GM08714 (cell line): ENCODE measurements around the gene NBEA.
"Not testable (repeated sequence)": the region's sequence is repeated elsewhere in the genome, so short reads cannot be mapped to it uniquely, and the experiment has no call there.

Experiments
- H3K4me3 ChIP-seq: fragments of 200-500 bp; sonication (Bioruptor generic); 2 replicates; pipeline ENCODE4 v1.5.1; 2014; ENCODE audit warnings: mild to moderate bottlenecking, low read length, inconsistent platforms
- ZNF274 ChIP-seq: IDR thresholded peaks from 2 replicates; pipeline ENCODE4 v1.6.1; 2012; ENCODE audit warnings: mild to moderate bottlenecking, low read depth, low read length

The NBEA gene

DNA sequence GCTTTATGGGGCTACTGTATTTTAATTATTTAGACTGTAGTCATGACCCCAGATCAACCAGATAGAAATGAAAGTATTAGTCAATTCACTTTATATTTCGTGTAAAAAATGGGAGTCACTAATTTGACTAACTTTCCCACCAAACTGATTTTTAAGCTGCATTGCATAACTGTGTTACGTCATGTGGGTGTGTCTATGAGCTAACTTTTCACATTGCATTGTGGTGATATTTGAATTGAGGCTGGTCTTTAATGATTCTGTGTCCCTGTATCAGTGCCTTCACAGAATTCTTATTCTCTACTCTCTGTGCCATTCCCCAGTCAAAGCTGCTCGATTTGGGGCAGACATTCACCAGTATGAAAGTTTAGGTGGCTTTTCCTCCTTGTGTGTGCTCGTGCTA, 707.1 kb downstream of the NBEA start:
- no peak for TF ChIP-seq ZNF274
- H3K4me3 ChIP-seq, result no peak overlapping the region

GRCh38 chr13:35659796-35660195, 717.7 kb downstream of the NBEA start:
- TF ChIP-seq ZNF274, result no peak
- H3K4me3 ChIP-seq, result no peak overlapping the region

- no peak overlapping the region for H3K4me3 ChIP-seq
- TF ChIP-seq ZNF274, result no peak
Measured at GRCh38 chr13:35664747-35665146, 722.7 kb downstream of the NBEA start.

DNA sequence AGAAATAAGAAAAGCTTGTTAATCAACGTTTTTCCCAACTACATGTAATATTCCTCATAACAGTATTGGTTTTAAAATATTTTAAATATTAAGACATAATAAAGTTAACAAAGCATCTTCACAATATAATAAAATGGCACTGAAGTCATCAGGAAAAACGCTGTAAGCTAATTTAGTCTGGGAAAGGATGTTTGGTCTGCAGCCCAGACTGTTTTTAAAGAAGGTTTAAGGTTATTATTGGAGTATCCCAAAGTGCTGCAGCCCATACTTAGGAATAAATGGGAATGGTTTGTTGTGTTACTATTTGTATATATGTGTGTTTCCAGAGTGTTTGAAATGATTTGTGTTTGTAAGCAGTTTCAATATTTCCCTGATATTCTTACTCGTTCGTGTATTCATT, 727.3 kb downstream of the NBEA start:
- no peak overlapping the region for H3K4me3 ChIP-seq
- TF ChIP-seq ZNF274, result no peak

- H3K4me3 ChIP-seq, result no peak overlapping the region
- TF ChIP-seq ZNF274, result no peak
Measured at GRCh38 chr13:35672611-35673010, 730.5 kb downstream of the NBEA start.

GRCh38 chr13:35675651-35676050, 733.6 kb downstream of the NBEA start:
- no peak for TF ChIP-seq ZNF274
- no peak overlapping the region for H3K4me3 ChIP-seq

GRCh38 chr13:35677863-35678262, 735.8 kb downstream of the NBEA start:
- not testable (repeated sequence) for H3K4me3 ChIP-seq

- no peak for TF ChIP-seq ZNF274
- no peak overlapping the region for H3K4me3 ChIP-seq
Measured at GRCh38 chr13:35681685-35682084, 739.6 kb downstream of the NBEA start.

DNA sequence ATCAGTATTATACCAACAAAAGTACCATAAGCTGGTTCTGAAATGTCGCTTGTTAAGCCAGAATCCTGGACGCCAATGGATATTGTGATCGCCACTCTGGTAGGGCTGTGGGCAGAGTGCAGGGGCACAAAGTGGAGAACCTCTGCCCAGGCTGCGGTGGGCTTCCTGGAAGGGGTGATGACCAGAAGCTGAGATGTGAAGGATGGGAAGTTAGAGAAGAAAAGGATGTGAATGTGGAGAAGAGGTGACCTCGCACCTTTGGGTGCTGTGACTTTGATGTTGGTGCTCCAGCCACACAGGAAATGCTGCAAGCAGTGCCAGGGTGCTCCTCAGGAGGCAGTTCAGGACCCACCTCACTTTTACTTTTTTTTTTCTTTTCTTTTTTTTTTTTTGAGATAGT, 742.4 kb downstream of the NBEA start:
- TF ChIP-seq ZNF274, result no peak
- H3K4me3 ChIP-seq, result no peak overlapping the region

- TF ChIP-seq ZNF274, result no peak
- H3K4me3 ChIP-seq, result no peak overlapping the region
Measured at GRCh38 chr13:35687336-35687735, 745.3 kb downstream of the NBEA start.

GRCh38 chr13:35690581-35691207, 748.6 kb downstream of the NBEA start:
- no peak overlapping the region for H3K4me3 ChIP-seq
- no peak for TF ChIP-seq ZNF274

DNA sequence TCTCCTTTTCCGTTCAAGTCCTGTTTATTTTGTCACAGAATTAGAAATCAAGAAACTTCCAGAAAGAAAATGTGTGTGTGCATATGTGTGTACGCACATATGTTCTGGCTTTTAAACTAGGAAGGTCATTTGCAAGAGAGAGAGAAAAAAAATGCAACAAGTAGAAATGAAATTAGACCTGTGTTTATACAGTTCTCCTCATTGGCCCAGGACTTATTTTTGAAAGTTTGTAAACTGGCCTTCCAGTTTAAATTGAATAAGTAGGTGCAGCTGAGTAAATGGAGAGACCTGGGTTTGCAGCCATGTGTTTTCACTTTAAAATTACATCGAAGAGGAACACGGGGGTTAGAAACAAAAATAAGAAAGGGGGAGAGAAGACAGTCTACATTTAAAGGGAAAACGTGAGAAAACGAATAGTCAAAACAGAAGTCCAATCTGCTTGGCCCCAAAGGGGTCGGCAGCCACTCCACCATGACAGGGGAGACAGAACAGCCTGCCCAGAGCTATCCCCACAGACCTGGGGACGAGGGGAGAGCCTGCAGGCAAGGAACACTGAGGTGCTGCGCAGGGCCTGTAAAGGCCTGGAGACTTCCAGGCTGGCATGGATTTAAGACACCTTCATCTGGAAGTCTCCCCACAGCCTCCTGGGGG, 751.2 kb downstream of the NBEA start:
- TF ChIP-seq ZNF274, result no peak
- H3K4me3 ChIP-seq, result no peak overlapping the region

DNA sequence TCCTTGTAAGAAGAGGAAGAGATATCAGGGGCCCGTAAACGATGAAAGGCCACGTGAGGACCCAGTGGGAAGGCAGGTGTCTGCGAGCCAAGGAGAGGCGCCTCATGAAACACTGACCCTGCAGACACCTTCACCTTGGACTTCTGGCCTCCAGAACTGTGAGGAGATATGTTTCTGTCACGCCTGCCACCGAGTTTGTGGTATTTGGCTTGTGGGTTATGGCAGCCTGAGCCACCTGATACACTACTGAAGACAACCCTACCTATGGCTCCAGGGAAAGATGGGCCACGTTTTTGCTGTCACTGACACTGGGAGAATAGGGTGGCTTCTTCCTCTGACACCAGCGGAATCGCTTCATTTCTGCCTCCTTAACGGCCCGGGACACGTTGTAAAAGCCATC, 752.0 kb downstream of the NBEA start:
- TF ChIP-seq ZNF274, result no peak
- no peak overlapping the region for H3K4me3 ChIP-seq

DNA sequence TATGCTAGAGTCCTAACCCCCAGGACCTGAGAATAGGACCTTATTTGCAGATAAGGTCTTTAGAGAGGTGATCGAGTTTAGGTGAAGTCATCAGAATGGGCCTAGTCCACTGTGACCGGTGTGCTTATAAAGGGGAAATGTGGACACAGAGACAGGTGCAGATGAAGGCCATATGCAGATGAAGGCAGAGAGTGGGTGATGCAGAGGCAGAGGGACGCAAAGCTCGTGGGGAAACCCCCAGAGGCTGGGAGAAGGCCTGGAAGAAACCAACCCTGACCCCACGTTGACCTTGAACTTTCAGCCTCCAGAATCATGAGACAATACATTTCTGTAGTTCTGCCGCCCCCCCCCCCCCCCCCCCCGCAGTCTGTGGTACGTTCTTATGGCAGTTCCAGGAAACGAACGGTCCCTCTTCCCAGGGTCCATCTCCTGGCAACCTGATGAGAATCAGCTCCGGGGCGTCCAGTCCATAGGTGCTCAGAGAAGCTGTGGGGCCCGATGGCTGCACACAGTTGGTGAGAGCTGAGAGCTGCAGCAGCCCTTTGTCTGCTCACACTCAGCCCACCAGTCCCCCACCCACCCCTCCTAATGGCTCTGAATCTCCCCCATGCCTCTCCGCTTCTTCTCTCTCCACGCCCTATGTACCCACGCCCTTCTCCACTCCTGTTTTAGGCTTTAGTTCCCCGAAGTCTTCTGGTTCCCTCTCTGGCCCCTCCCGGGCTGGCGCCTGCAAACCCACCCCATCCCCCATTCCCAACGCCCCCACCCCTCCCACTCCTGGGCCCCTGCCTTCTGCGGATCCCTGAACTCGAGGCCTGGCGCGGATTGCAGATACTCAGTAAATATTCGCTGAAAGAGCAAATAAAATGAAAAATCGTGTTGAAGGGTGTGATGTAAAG, 752.7 kb downstream of the NBEA start:
- TF ChIP-seq ZNF274, result no peak
- H3K4me3 ChIP-seq, result no peak overlapping the region

DNA sequence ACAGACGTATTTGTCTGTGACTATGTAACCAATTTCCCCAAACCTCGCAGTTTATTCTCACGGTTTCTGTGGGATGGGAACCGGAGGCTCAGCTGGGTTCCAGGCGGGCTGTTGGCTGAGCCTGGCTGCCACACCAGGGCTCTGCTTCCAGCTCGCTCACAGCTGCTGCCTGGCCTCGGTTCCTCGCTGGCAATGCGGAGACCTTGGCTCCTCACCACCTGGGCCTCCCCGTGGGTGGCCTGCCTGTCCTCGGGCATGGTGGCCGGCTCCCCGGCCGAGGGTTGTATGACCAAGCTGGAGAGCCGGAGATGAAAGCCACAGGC, 753.3 kb downstream of the NBEA start:
- TF ChIP-seq ZNF274, result no peak
- no peak overlapping the region for H3K4me3 ChIP-seq
